Activated naive CD8-positive, alpha-beta T cell treated with anti-CD3 and anti-CD28 coated beads, Interleukin-2, amount 50 U/mL, for 16 hours (primary cell): ENCODE results near the gene NCS1.

Experiments used
- DNase-seq: peaks from one replicate; pipeline ENCODE4 v3.0.0-alpha.2; 2020; ENCODE audit warnings: low read depth, low spot score

Gene NCS1

DNA sequence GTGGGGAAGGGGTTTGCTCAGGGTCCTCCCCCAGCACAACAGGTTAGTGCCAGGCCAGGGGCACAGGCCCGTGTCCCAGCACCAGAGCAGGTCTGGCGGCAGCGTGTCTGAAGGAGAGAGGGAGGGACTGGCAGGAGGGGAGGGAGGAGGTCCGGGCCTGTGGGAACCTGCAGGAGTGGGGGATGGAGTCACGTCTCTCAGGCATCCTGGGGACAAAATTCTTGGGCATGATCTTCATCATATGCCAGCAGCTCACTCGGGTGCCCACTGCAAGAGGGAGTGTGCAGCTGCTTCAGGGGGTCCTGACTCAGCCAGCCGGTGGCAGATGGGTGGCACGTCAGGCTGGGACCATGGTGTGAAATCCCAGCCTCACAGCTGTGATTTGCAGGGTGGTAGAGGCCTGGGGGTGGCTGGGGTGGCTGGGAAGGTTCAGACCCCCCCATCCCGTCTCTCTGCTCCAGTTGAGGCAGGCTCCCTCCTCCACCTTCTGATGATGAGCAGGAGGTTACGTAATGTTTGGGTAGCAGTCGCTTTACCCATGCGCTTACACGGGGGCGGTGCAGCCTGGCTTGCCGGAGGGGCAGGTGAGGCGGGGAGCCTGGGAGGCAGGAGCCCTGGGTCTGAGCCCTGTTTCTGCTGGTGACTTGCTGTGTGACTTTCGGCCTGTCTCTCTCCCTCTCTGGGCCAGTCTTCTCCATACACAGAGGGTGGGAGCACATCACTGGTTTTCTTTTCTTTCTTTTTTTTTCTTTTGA, 40.5 kb downstream of the NCS1 start:
- DNase-seq = no peak

DNA sequence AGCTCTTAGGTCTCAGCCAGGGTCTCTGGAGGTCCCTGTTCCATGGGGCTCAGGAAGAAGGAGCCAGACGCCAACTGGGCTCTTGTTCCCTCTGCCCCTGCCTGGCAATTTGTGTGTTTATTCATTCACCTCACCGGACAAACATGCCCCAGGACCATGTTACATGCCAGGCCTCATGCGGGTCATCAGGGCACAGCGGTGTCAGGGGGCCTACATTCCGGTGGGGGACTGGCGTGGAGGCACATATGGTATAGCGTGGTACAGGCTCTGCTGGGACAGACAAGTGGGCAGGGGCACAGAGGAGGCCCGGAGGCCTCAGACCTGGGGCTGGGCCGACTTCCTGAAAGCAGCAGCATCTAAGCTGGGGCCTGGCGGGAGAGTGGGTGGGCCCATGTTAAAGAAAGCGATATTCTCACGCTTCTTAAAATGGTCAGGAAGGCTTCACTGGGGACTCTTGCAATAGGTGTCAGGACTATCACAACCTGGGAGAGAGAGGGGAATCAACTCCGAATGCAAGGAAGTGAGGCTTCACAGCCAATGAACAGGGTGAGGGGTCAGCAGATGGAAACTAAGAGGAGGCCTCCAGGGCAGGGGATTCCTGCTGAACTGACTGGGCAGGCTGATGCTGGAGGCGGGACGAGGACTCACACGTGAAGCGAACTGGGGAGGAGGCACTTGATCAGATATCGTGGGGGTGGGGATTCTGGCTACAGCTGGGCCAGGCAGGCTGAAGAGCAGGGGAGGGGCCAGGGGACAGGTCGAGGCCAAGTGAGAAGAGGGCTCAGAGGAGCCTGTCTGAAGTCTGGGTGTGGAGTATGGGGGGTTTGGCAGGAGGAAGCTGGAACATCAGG, 41.9 kb downstream of the NCS1 start:
- no peak for DNase-seq

DNA sequence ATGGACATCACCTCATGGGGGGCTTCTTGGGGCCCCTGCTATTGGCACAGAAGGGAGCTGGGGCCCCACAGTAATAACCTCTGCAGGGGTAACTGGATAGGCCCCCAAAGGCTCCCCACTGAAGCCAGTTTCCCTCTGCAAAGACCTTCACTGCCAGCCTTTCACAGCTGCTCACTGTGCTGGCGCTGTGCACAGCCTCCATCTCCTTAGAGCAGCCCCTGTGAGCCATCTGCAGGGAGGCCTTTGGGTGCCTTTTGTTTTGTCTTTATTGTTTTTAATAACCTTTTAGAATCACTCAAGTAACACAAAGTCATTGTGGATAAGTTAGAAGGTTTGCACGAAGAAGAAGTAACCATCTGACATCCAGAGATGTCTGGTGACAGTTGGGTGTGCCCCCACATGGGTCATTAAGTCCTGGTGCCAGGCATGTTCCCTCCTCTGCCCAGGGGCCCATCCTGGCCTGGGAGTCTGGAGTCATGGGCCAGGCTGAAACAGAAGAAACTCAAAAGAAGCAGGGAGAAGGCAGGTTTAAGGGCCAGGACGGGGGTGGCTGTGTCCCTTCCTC, 42.7 kb downstream of the NCS1 start:
- no peak for DNase-seq

DNA sequence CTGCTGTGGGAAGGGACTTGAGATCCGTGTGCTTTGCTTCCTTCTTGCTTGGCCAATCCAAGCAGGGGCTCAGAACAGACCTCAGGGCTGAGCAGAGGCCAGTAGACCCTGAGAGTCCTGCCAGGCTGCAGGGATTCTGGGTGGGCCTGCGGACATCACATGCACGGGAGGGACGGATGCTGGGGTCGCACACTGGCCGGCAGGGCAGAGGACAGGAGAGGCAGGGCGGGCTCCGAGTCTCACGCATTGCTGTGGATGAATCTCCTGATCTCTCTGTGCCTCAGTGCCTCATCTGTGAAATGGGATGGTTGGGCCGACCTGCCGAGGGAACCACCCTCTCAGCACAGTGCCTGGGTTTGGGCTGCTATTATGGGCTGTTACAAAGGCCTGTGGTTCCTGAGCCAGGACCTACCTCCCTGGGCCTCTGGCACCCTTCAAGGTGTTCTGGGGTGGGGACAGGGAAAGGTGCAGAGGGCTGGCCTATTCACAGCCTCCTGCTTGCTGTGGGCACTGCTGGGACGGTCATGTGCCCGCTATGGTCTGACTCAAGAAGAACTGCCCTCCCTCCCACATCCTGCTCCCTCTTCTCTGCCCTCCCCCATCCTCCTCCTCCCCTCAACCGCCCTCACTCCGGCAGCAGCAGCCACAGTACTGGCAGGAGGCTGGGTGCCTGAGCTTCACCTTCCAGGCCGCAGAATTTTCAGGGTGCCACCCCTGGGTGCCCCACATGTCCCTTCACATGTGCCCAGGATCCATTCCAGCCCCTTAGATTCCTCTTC, 43.3 kb downstream of the NCS1 start:
- DNase-seq = no peak

DNA sequence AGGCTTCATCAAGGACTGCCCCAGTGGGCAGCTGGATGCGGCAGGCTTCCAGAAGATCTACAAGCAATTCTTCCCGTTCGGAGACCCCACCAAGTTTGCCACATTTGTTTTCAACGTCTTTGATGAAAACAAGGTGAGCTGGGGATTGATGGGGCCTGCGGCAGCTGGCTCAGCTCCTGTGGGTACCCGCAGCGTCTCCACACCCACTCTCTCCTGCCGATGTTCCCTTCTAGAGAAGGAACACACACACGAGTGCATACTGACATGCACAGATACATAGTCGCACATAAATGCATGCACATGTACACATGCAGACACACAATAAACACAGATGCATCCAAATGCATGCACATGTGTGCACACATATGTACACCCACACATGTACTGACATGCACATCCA, 45.6 kb downstream of the NCS1 start:
- no peak for DNase-seq

DNA sequence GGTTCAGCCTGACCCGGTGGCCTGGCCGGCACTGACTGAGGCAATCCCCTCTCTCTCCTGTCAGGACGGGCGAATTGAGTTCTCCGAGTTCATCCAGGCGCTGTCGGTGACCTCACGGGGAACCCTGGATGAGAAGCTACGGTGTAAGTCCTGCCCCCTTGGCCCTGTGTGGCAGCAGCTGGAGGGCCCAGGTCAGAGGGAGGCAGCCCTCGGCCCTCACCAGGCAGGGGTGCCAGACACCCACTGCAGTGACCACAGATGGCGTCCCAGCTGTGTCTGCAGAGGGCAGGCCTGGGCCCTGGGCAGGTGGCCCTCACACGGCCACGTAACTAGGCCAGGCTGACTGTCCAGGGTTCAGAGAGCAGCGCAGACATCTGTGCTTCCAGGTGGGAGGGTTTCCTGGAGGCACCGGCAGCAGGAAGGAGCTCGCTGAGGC, 47.5 kb downstream of the NCS1 start:
- DNase-seq = no peak

DNA sequence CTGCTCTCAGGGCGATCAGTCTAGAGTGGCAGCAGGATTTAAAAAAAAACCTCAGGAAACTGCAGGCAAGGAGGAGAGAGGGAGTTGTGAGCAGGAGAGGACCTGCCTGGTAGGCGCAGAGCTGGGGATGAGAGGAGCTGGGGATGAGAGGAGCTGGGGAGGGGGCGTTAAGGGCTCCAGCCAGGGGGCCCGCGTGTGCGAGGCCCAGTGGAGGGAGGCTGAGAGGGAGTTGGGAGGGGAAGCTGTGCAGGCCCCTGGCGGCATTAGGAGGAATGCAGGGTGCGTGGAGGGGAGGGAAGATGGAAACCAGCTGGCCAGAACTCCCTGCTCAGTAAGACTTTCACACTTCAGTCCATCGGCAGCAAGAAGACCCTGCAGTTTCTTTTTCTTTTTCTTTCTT, 48.1 kb downstream of the NCS1 start:
- no peak for DNase-seq

DNA sequence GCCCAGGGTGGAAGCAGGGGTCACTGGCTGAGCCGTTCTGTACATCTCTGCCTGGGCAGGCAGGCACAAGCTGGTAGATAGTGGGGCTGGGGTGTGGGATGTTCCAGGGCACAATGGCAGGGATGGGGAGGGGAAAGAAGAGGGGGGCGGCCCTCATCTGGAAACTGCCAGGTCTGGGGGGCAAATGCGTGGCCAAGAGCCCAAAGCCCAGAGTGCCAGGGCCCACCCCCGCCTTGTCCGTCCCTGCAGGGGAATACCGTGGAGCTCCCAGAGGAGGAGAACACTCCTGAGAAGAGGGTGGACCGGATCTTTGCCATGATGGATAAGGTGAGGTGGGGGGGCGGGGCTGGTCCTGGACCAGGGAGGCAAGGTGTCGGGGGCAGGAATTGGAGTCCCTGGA, 50.6 kb downstream of the NCS1 start:
- no peak for DNase-seq

DNA sequence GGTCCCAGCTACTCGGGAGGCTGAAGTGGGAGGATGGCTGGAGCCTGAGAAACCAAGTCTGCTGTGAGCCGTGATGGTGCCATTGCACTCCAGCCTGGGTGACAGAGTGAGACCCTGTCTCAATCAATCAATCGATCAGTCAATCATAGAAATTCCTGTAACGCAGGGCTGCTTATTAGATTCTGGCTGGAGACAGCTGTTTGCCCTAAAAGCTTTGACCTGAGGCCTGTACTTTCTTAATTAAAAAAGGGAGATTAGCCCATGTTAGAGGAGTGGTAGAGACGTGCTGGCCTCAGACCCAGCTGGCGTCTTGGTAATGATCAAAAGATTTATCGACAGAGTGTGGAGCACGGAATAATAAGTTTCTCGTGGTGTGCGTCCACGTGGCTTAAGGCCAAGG, 52.9 kb downstream of the NCS1 start:
- DNase-seq = no peak

DNA sequence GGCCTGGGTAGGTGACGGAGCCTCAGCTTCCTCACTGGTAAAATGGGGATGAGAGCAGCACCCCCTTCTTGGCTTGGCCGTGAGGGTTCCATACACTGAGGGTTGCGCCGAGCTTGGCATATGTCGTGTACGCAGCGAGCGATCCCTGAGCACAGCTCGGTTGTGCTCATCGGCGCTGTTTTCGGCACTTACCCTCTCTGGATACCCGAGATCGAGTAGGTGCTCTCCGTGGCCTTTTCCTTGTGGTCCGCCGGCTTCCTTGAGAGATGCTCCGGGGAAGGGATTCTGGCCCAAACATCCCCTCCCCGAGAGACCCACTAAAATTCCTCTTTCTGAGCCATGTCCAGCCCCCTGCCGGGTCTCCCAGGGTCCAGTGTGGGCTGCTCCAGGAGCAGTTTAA, 53.4 kb downstream of the NCS1 start:
- no peak for DNase-seq

DNA sequence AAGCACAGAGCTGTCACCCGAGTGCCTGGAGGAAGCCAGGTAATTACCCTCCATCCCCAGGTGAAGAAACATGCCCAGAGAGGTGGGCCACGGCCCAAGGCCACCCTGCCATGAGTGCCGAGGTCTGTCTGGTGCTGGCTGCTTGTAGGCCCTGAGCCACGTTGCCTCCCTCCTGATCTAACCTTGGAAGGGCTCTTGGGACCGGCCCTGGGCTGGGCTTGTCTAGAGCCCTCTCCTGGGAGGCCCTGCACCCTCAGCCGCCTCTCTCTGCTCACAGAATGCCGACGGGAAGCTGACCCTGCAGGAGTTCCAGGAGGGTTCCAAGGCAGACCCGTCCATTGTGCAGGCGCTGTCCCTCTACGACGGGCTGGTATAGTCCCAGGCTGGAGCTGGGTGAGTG, 53.9 kb downstream of the NCS1 start:
- DNase-seq = no peak

DNA sequence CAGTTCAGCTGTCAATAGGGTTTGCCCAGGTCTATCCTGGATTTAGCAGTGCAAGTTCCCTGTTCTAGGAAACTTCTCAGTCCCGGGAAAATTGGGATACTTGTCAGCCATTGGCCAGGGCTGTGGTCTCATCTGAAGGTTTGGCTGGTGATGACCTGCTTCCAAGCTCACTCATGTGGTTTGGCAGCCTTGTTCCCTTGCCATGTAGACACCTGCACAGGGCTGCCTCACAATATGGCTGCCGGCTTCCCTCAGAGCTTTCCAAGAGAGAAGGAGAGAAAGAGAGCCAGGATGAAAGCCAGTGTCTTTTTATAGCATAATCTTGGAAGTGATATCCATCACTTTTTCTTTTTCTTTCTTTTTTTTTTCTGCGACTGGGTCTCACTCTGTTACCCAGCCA, 55.6 kb downstream of the NCS1 start:
- DNase-seq = no peak

DNA sequence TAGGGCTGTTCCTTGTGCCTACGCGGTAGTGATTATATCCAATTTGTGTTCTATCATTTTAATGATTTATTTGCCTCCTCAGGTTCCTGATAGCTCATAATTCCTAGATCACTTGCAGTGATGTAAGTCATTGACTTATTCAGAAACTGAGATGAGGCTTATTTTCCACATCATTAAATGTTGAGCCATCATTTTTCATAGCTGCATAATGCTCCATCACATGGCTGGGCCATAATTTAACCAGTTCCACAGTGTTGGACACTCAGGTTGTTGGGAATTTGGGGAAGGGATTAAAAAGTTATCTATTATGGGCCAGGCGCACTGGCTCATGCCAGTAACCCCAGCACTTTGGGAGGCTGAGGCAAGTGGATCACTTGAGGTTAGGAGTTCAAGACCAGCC, 57.6 kb downstream of the NCS1 start:
- no peak for DNase-seq

DNA sequence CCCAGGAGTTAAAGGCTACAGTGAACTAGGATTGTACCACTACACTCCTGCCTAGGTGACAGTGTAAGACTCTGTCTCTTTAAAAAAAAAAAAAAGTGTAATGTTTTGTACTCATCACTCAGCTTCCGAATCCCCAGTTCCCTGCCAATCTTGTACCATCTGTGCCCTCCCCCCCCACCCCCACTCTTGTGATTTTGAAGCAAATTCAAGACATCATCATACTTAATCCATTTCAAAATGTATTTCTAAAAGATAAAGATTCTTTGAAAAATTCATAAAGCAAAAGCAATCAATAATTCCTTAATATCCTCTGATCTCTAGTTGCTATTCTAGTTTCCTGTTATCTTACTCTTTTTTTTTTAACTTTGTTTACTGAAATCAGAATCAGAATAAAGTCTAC, 58.4 kb downstream of the NCS1 start:
- DNase-seq = no peak

DNA sequence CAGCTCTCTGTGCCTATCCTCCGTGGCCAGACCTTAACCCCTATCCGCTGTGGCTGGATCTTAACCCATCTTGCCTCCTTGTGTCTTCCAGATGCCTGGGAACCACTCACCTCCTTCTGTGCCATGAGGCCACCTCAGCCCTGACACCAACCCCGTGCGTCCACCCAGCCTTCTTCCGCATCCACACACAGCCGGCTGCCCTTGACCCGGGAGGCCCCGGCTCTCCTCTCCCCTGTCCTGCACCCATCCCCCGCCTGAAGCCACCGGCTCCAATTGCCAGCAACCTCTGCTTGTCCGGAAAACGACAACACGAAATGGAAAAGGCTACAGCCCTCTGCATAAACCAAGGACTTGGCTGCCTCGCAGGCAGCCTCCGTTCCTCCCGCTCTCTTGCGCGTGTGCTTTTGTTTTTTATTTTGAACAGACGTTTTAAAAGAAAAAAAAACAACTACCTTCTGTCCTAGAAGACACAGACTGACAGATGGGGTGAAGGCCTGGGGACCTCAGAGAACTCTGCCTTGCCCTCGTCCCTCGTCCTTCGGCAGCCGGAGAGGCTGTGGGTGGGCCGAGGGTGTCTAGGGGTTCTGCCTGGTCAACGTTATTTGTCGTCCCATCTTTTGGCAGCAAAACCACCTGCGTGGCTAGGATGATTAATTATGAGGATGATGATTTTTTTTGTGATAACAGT, 60.8 kb downstream of the NCS1 start:
- DNase-seq = no peak

DNA sequence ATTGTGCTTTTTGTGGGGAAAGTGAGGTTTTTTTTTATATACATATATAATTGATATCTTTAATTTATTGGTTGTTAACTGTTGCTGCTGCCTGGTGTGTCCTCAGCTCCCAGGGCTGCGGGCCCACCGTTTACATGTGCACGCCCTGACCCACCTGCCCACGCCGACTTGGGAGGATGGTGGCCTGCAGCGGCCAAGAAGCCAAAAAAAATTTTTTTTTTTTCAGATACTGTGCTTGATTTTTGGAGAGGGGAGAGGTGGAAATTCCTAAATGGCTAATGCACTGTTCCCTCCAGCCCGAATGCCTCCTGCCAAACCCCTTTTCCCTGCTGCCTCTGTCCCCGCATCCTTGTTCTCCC, 61.4 kb downstream of the NCS1 start:
- DNase-seq = no peak

DNA sequence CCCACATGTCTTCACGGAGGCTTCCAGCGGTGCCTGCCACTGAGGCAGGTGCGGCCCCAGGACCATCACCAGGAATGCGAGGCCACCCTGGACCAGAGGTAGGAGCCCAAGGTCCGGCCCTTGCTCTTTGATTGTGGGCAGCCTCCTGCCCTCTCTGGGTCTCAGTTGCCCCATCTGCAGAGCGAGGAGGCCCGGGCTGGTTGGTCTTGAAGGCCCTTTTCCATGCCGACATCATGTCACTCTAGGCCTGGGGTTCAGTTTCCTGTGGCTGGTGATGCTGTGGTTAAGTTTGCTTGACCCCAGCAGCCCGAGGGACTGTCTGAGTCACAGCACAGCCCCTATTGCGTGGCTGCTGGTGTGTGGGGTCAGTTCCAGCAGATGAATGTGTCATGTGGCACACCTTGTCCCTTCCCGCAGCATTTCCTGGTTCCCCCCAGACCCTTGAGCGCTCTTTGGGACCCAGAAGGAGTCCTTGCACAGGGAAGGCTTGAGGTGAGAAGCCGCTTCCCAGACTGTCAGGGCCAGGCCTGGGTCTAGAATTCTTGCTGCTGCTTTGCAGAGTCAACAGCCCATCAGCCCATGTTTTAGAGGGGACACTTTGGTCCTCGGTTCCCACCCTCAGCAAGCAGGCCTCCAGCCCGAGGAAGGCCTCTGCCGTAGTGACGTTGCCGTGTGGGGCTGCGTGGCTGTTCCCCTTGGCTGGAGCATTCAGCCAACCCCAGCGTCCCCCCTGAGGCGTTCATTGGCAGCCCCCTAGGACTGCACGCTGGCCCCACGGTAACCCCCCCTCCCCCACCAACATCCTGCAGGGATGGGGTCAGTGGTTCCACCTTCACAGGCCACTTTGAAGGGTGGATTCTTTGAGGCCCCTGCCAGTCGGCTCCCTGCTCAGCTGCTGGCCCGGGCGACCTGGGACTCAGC, 62.4 kb downstream of the NCS1 start:
- DNase-seq = no peak

DNA sequence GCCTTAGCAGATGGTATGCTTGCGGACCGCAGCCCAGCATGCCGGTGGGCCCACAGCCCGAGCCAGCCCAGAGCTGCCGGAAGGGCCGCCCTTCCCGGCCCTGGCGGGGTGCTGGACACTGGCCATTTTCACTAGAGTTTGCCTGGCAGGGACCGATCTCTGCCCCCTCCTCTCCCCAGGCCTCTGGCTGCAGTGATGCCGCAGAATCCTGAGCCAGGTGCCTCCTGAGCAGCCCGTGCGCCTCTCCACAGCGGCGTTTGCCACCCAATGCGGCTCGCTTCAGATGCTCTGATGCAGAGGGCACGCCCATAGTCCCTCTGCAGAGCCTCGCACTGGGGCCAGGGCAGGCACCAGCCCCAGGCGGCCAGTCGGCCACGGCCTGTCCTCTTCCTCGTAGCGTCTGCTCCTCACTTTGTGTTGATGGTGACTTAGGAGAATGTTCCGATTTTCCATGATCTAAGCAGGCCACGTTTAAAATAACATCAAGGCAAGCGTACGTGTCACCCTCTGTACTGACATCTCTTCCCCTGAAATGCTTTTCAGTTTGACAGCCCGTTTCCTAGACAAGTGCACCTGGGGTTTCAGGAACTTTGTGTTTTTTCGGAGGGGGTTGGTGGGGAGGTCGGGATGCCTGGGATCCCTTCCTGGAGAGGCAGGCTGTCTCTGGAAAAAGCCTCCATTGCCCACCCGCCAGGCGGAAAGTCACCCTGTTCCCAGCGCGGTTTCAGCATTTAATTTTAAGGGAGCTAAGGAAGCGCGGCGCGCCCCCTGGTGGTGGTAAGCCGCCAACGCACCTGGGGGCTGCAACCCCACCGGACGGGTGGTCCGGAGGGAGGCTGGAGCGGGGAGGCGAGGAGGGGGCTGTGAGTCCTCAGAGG, 63.6 kb downstream of the NCS1 start:
- peak; percentile 37 for DNase-seq

DNA sequence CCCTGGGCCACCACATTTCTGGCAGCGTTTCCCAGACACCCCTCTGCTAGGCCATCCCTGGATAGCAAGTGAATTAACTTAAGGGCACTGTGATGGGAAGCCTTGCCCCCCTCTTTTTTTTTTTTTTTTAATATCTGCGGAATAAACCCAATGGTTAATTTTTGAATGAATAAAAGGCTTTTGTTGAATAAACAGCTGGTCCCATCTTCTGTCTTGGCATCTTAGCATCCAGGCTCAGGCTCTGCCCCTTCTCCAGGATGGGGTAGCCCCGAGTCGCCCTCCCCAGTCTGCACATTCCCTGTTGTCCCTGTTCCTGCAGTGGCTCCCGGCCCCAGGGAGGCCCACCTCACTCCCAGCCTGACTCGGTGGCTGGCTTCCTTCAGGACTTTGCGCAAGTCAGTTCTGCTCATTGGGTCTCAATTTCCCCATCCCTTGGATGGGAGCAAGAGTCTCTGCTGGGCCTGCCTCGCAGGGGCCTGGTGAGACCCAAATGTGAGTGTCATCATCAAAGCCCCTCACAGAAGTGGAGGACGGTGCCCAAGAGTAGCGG, 64.3 kb downstream of the NCS1 start:
- no peak for DNase-seq
